Epithelial cell of esophagus (primary cell): ENCODE results near the gene CENPB.

Experiments
- DNase-seq: peaks from one replicate; pipeline ENCODE4 v3.0.0; 2010; ENCODE audit warnings: low read depth
- H3K4me3 ChIP-seq: 2 replicates; pipeline ENCODE4 v1.5.1; 2011; ENCODE audit warnings: mild to moderate bottlenecking, low read length, control low read depth
- CTCF ChIP-seq: IDR thresholded peaks from 2 replicates; pipeline ENCODE4 v1.5.1; 2011; ENCODE audit warnings: low read depth, mild to moderate bottlenecking, low read length, control low read depth, inconsistent platforms; ENCODE audit not compliant: insufficient read depth; ENCODE audit errors: missing control alignments

CENPB gene

GRCh38 chr20:3757268-3757667 lies 29.3 kb downstream of the CENPB start:
- DNase-seq = no peak
- H3K4me3 ChIP-seq = no peak overlapping the region
- TF ChIP-seq CTCF = no peak

GRCh38 chr20:3755814-3756480 lies 30.6 kb downstream of the CENPB start:
- H3K4me3 ChIP-seq = no peak overlapping the region
- no peak for DNase-seq
- no peak for TF ChIP-seq CTCF

- no peak for TF ChIP-seq CTCF
- no peak overlapping the region for H3K4me3 ChIP-seq
- DNase-seq = no peak
These were observed 31.3 kb downstream of the CENPB start for GRCh38 chr20:3755269-3755668.

DNA sequence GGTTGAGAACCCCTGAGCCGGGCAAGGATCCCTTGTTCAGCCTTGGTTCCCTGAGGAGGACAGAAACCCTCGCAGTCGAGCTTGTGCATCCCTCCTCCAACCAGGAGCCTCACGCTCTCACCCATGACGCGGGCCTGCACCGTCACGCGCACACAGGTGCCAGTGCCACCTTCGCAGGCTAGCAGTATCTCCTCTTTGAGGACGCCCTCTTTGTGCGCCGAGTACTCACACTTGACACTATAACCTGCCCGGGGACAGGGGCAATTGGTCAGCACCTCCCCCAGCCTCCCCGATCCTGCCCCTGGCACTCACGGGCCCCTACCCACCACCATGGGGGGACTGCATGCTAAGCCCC lies 32.3 kb downstream of the CENPB start:
- no peak for DNase-seq
- no peak overlapping the region for H3K4me3 ChIP-seq
- TF ChIP-seq CTCF = no peak

- DNase-seq = no peak
- H3K4me3 ChIP-seq = no peak overlapping the region
- no peak for TF ChIP-seq CTCF
These were observed 32.9 kb downstream of the CENPB start for GRCh38 chr20:3753501-3754275.

GRCh38 chr20:3753098-3753497 lies 33.4 kb downstream of the CENPB start:
- DNase-seq = peak; percentile 77
- no peak overlapping the region for H3K4me3 ChIP-seq
- peak; percentile 91 for TF ChIP-seq CTCF

- H3K4me3 ChIP-seq = peak overlapping the region; percentile 18
- TF ChIP-seq CTCF = no peak
- DNase-seq = no peak
These were observed 34.2 kb downstream of the CENPB start for GRCh38 chr20:3752386-3752759.
